ENCODE measurements around the gene ARHGAP15.
A peak's percentile ranks its signal among the peaks of the same experiment; 100 is the strongest.

The ARHGAP15 gene

DNA sequence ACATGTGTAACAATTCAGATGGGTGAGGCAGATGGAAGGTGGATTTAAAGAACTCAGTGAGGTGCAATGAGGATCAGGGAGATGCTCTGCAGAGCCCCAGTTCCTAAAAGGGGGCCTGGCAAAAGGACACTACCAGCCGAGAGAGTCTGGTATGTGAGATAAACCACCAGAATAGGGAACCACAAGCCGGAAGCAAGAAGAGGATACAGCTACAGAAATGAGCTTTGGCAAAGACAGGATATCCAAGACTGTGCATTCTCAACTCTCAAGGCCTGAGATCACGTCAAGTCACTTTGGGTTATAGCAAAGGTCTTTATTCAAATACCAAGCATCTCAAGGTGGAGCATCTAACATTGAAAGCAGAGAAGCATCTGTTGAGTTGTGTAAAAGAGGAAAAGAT lies 293.5 kb downstream of the ARHGAP15 start:
- Histone ChIP-seq H3K4me1 (ENCODE audit: control insufficient read depth, insufficient read depth, low read length) (peaks cover 3% of the 10 kb centered on the region), H3K9me3 (ENCODE audit: control insufficient read depth, low read length) (no peaks in the 10 kb centered on the region), H3K4me3 (ENCODE audit: low read length) (no peak overlapping the region), H3K9ac (ENCODE audit: low read length) (no peak overlapping the region), H3K36me3 (ENCODE audit: control insufficient read depth, insufficient read depth, low read length, severe bottlenecking) (no peaks in the 10 kb centered on the region), H3K27me3 (replicated peaks; ENCODE audit: control insufficient read depth, insufficient read depth, low read length) (no peaks in the 10 kb centered on the region)
- DNase-seq (ENCODE audit: low read depth): no peak

DNA sequence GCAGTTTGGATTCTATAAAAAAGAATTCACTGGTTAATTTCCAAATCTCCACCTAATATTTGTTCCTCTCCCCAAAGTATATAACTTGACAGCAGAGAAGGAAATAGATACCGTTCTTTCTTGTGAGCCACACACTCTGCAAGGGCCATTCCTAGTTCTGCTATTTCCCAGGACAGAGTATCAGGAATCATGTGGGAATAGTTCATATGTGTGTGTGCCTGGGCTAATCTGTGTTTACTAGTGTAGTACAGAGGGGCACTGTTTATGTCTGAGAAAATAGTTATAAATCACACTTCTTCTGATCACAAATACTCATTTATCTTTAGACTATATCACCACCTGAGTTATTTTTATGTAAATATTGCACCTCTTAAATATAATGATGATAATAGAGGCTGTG lies 296.7 kb downstream of the ARHGAP15 start:
- DNase-seq (ENCODE audit: low read depth): no peak
- Histone ChIP-seq H3K9me3 (ENCODE audit: control insufficient read depth, low read length) (no peaks in the 10 kb centered on the region), H3K36me3 (ENCODE audit: control insufficient read depth, insufficient read depth, low read length, severe bottlenecking) (no peaks in the 10 kb centered on the region), H3K27me3 (replicated peaks; ENCODE audit: control insufficient read depth, insufficient read depth, low read length) (no peaks in the 10 kb centered on the region), H3K4me1 (ENCODE audit: control insufficient read depth, insufficient read depth, low read length) (peaks cover 11% of the 10 kb centered on the region), H3K4me3 (ENCODE audit: low read length) (no peak overlapping the region), H3K9ac (ENCODE audit: low read length) (no peak overlapping the region)

DNA sequence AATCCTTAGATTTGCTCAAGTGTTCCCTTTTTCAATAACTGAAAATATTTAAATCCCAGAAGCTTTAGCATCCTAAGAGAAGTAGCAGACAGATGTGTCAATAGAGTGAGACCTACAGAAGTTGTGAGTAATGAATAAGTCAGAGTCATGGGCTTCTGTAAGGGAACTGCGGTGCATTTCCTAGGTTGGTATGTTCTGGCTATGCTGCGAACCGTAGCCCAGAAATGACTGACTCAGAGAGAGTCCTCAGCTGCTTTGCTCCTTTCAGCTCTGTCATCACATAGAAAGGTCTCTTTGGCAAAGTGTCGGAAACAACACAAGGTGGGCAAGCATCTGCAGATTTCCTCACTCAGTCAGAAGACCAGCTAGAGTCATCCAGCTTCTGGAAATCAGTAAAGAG lies 297.1 kb downstream of the ARHGAP15 start:
- Histone ChIP-seq H3K4me3 (ENCODE audit: low read length) (no peak overlapping the region), H3K9me3 (ENCODE audit: control insufficient read depth, low read length) (no peaks in the 10 kb centered on the region), H3K9ac (ENCODE audit: low read length) (no peak overlapping the region), H3K27me3 (replicated peaks; ENCODE audit: control insufficient read depth, insufficient read depth, low read length) (no peaks in the 10 kb centered on the region), H3K4me1 (ENCODE audit: control insufficient read depth, insufficient read depth, low read length) (peaks cover 11% of the 10 kb centered on the region), H3K36me3 (ENCODE audit: control insufficient read depth, insufficient read depth, low read length, severe bottlenecking) (no peaks in the 10 kb centered on the region)
- DNase-seq (ENCODE audit: low read depth): peak; percentile 77

DNA sequence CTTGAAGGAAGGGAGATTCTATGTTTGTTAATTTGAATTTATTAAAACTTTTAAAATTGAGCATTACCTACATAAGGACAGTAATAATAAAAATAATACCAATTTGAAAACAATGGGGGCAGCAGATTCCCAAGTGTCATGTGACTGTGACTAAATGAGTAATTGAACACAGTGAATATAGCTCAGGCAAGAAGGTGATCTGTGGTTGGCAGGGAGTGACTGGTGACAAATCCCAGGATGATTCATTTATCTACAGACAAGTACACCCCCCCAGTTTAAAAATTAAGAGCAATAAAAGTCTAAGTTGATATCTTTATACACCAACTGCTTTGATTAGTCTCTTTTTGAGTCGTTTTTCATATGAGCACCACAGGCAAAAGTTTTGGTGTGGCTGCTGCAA lies 299.5 kb downstream of the ARHGAP15 start:
- no peak overlapping the region for H3K9ac ChIP-seq (ENCODE audit: low read length)
- no peaks in the 10 kb centered on the region for H3K36me3 ChIP-seq (ENCODE audit: control insufficient read depth, insufficient read depth, low read length, severe bottlenecking)
- peaks cover 8% of the 10 kb centered on the region for H3K4me1 ChIP-seq (ENCODE audit: control insufficient read depth, insufficient read depth, low read length)
- no peaks in the 10 kb centered on the region for H3K9me3 ChIP-seq (ENCODE audit: control insufficient read depth, low read length)
- no peak for DNase-seq (ENCODE audit: low read depth)
- no peak overlapping the region for H3K4me3 ChIP-seq (ENCODE audit: low read length)
- no peaks in the 10 kb centered on the region for H3K27me3 ChIP-seq (replicated peaks; ENCODE audit: control insufficient read depth, insufficient read depth, low read length)

DNA sequence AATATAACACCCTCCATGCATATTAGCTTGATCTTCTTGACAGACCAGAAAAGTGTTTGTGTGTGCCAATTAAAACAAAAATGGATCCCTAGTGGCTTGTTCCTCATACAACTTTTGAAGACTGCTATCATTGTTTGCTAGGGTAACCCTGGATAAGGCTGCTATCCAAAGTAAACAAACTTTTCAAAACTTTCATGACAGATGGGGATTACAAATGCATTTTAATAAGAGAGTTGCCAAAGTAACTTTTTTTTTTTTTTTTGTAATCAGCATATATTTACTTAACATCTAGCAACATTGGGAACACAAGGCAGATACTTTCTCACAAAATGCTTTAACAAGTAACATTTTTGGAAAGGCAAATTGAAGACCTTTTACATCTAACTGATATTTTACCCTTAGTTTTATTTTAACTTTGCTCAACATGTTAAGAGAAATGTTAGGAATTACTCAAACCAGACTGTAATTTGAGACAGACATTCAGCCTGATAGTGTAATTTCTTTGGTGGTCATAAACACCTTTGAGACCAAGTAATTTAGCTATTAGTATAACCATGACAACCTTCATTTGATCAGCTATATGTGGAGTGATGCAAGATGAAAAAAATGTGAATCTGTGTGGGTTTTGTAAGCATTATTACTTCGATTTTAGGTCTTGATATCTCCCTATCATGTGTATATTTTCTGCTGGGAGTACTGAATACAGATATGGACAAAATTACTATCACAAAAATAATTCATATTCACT lies 300.9 kb downstream of the ARHGAP15 start:
- Histone ChIP-seq H3K4me3 (ENCODE audit: low read length) (no peak overlapping the region), H3K9ac (ENCODE audit: low read length) (no peak overlapping the region), H3K27me3 (replicated peaks; ENCODE audit: control insufficient read depth, insufficient read depth, low read length) (no peaks in the 10 kb centered on the region), H3K36me3 (ENCODE audit: control insufficient read depth, insufficient read depth, low read length, severe bottlenecking) (no peaks in the 10 kb centered on the region), H3K4me1 (ENCODE audit: control insufficient read depth, insufficient read depth, low read length) (peaks cover 18% of the 10 kb centered on the region), H3K9me3 (ENCODE audit: control insufficient read depth, low read length) (no peaks in the 10 kb centered on the region)
- DNase-seq (ENCODE audit: low read depth): peak; percentile 62

DNA sequence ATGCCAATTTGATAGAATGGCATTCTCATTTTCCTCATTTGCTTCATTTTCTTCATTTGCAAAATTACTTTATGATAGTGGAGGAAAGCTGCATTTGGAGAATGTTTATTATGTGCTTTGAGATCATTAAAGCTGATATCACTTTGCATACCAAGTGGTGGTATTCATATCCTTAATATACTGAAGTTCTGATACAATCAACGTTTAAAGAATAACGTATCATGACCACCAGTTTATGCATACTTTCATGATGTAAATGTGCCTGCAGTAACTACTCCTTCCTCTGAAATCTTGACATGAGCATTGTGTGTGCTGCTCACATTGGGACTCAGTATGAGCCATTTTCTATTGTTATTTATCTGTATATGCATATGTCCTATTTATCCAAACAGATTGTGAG lies 302.1 kb downstream of the ARHGAP15 start:
- Histone ChIP-seq H3K36me3 (ENCODE audit: control insufficient read depth, insufficient read depth, low read length, severe bottlenecking) (no peaks in the 10 kb centered on the region), H3K9ac (ENCODE audit: low read length) (no peak overlapping the region), H3K9me3 (ENCODE audit: control insufficient read depth, low read length) (no peaks in the 10 kb centered on the region), H3K27me3 (replicated peaks; ENCODE audit: control insufficient read depth, insufficient read depth, low read length) (no peaks in the 10 kb centered on the region), H3K4me1 (ENCODE audit: control insufficient read depth, insufficient read depth, low read length) (peaks cover 23% of the 10 kb centered on the region), H3K4me3 (ENCODE audit: low read length) (no peak overlapping the region)
- DNase-seq (ENCODE audit: low read depth): no peak

DNA sequence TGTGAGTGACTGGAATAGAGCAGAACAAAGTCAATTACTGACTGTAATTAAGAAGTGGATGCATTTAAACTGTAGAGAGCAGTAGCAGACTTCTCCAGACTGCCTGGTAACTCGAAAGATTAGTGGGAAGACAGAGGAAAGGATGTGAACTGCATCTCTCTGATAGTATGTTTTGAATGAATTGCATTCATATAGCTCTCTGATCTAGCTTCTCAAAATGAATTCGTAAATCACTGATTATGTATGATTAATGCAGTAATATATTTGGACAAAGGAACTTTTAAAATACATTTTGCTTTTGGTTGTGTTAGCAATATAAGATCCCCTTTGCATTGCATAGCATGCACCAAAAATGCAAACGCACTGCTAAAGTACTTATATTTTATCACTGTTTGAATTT lies 304.0 kb downstream of the ARHGAP15 start:
- Histone ChIP-seq H3K27me3 (replicated peaks; ENCODE audit: control insufficient read depth, insufficient read depth, low read length) (no peaks in the 10 kb centered on the region), H3K9me3 (ENCODE audit: control insufficient read depth, low read length) (no peaks in the 10 kb centered on the region), H3K4me1 (ENCODE audit: control insufficient read depth, insufficient read depth, low read length) (peaks cover 23% of the 10 kb centered on the region), H3K9ac (ENCODE audit: low read length) (no peak overlapping the region), H3K4me3 (ENCODE audit: low read length) (no peak overlapping the region), H3K36me3 (ENCODE audit: control insufficient read depth, insufficient read depth, low read length, severe bottlenecking) (no peaks in the 10 kb centered on the region)
- DNase-seq (ENCODE audit: low read depth): no peak

DNA sequence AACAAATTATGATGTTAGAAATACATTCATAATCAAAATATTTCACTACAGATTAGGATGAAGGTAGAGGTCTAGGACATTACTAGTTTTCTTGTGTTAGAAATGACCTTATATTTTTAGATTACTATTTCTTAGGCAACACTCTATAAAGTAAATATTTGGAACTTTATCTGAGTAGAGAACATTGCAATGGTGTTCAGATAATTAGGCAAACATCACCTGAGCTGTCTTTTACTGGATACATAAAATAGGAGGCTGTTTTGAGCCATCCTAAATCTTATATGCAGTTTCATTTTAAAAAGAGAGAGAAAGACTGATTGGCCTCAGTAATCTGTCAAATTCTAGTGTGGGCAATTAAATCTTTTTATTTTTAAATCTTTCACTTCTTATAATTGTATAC lies 304.6 kb downstream of the ARHGAP15 start:
- no peak overlapping the region for H3K4me3 ChIP-seq (ENCODE audit: low read length)
- H3K9me3 ChIP-seq (ENCODE audit: control insufficient read depth, low read length): no peaks in the 10 kb centered on the region
- no peaks in the 10 kb centered on the region for H3K27me3 ChIP-seq (replicated peaks; ENCODE audit: control insufficient read depth, insufficient read depth, low read length)
- peaks cover 23% of the 10 kb centered on the region for H3K4me1 ChIP-seq (ENCODE audit: control insufficient read depth, insufficient read depth, low read length)
- H3K36me3 ChIP-seq (ENCODE audit: control insufficient read depth, insufficient read depth, low read length, severe bottlenecking): no peaks in the 10 kb centered on the region
- no peak overlapping the region for H3K9ac ChIP-seq (ENCODE audit: low read length)
- DNase-seq (ENCODE audit: low read depth): no peak

DNA sequence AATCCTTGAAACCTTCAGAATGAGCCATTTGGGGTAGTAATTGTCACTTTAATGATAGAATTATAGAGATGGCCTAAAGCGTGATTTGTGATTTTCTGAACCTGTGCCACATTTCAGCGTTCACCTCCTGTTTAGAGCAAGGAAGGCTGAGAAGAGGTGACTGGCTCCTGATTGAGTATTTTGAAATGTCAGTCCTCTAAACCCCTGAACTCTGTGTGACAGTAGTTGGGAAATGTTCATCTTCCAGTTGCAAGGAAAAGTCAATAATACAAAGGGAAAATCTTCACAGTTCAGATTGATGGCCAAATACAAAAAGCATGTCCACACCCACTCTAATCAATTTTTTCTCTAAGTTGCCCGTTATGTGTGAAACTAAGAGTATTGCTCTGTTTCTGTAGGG lies 305.2 kb downstream of the ARHGAP15 start:
- Histone ChIP-seq H3K27me3 (replicated peaks; ENCODE audit: control insufficient read depth, insufficient read depth, low read length) (no peaks in the 10 kb centered on the region), H3K9me3 (ENCODE audit: control insufficient read depth, low read length) (no peaks in the 10 kb centered on the region), H3K4me1 (ENCODE audit: control insufficient read depth, insufficient read depth, low read length) (peaks cover 23% of the 10 kb centered on the region), H3K4me3 (ENCODE audit: low read length) (no peak overlapping the region), H3K36me3 (ENCODE audit: control insufficient read depth, insufficient read depth, low read length, severe bottlenecking) (no peaks in the 10 kb centered on the region), H3K9ac (ENCODE audit: low read length) (no peak overlapping the region)
- DNase-seq (ENCODE audit: low read depth): no peak

DNA sequence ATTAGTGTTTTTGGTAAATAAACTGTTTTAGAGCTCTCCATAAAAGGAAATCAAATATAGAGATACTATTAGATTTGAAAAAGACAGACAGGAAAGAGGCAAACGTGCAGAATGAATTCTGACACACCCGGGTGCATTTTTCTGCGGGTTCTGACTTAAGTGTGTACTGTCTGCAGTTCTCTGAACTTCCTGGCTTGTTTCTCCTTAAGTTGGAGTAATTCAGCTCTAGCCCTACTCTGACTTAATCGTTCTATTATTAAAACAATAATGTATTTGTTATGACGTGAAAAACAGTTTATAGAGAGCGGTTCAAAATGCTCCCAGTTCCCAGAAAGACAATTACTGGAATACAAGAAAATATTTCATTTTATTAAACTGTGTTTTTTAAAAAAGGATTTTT lies 305.9 kb downstream of the ARHGAP15 start:
- Histone ChIP-seq H3K9me3 (ENCODE audit: control insufficient read depth, low read length) (no peaks in the 10 kb centered on the region), H3K27me3 (replicated peaks; ENCODE audit: control insufficient read depth, insufficient read depth, low read length) (no peaks in the 10 kb centered on the region), H3K4me1 (ENCODE audit: control insufficient read depth, insufficient read depth, low read length) (peaks cover 18% of the 10 kb centered on the region), H3K4me3 (ENCODE audit: low read length) (no peak overlapping the region), H3K36me3 (ENCODE audit: control insufficient read depth, insufficient read depth, low read length, severe bottlenecking) (no peaks in the 10 kb centered on the region), H3K9ac (ENCODE audit: low read length) (no peak overlapping the region)
- no peak for DNase-seq (ENCODE audit: low read depth)

DNA sequence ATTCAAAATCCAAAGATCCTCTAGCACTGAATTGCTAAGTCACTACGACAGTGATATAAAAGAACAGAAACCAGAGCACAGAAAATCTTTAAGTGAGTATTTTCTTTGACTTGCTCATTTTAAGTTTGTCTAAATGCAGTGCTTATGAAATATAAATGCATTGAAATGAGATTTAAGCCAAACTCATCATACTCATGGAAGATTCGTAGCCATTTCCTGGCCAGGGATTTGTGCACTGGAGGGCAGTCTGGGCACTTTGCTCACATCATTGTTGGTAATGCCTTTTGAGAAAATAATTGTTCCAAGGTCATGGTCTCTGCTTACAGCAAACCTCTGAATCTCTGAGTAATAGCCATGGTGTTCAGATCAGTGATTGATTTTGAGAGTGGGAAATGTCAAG lies 307.7 kb downstream of the ARHGAP15 start:
- H3K27me3 ChIP-seq (replicated peaks; ENCODE audit: control insufficient read depth, insufficient read depth, low read length): no peaks in the 10 kb centered on the region
- no peak overlapping the region for H3K4me3 ChIP-seq (ENCODE audit: low read length)
- H3K4me1 ChIP-seq (ENCODE audit: control insufficient read depth, insufficient read depth, low read length): peaks cover 15% of the 10 kb centered on the region
- no peaks in the 10 kb centered on the region for H3K36me3 ChIP-seq (ENCODE audit: control insufficient read depth, insufficient read depth, low read length, severe bottlenecking)
- H3K9ac ChIP-seq (ENCODE audit: low read length): no peak overlapping the region
- no peak for DNase-seq (ENCODE audit: low read depth)
- no peaks in the 10 kb centered on the region for H3K9me3 ChIP-seq (ENCODE audit: control insufficient read depth, low read length)

DNA sequence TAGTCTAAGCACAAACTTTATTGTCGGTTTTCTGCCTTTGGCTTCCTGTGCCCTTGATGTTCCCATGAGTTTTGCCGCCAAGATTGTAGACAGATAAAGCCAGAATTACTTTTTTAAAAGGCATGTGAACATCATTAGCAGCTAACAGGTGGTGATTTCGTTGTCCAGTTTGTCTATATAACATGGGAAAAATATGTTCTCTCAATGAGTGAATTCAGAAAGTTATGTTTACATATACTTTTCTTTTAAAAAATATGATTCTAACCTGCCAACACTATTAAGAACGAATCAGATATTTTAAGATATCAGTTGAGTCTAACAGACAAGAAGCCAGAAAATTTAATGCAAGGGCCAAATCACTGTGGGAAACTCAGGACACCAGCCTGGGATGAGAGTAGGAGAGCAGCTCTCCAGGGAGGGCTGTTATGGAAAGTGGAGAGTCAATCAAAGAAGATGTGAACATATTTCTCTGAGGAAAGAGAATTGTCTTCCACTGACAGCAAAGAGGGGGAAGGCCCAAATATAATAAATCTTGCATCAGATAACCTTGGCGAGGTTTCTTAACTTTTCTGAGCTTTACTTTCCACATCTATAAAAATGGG lies 311.3 kb downstream of the ARHGAP15 start:
- H3K4me1 ChIP-seq (ENCODE audit: control insufficient read depth, insufficient read depth, low read length): peaks cover under 1% of the 10 kb centered on the region
- no peaks in the 10 kb centered on the region for H3K9me3 ChIP-seq (ENCODE audit: control insufficient read depth, low read length)
- no peak for DNase-seq (ENCODE audit: low read depth)
- H3K9ac ChIP-seq (ENCODE audit: low read length): no peak overlapping the region
- H3K36me3 ChIP-seq (ENCODE audit: control insufficient read depth, insufficient read depth, low read length, severe bottlenecking): no peaks in the 10 kb centered on the region
- no peaks in the 10 kb centered on the region for H3K27me3 ChIP-seq (replicated peaks; ENCODE audit: control insufficient read depth, insufficient read depth, low read length)
- H3K4me3 ChIP-seq (ENCODE audit: low read length): no peak overlapping the region
